ENCODE results near the gene IL2RA. TPM values are rescaled to one million over a fixed set of nuclear protein-coding genes. Genes with fewer than 3 reads are reported as not detected.

Gene IL2RA
- total and polyA plus RNA-seq, 9 of the 15 experiments (the other 6 are each of a cell fraction or from before 2014, with no cell fraction given) = 0.95 TPM; not detected in 8

DNA sequence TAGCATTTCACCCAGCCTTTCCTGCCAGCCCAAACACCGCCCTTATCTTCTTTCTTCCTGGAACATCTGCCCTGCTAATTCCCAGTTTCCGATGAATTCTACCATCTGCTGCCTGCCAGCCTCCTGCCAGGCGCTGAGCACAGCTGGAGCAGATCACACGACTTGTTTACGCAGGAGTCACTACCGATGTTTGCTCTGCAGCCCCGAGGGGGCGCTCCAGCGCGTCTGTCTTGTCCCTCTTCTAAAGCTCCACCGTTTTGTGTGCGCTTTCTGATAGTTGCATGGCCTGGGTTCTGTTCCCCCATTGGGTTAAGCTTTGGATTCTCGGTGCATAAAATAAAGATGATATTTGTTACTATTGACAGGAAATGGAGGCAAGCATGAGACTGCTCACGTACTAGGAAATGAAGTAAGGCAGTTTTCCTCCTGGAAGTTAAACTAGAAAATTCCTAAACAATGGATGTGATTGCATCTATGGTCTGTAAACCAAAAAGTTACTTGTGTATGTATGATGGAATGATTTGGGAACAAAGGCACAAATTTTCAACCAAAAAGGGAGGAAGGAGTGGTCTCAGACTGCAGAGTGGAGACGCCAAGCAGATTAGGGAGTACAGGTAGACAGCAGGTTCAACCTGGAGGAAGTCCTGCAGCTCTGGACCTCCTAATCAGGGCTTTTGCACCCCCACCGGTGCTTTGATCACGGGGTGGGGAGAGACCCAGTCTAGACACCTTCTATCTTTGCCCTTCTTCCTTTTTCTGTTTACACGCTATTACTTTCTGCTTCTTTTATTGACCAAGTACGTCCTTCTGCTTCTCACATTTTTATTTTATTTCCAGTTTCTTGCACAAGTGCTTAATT is 24.4 kb upstream of the IL2RA start (continued):
- TF ChIP-seq GATAD2A (IDR thresholded peaks at IDR 0.05) (no peak), MYBL2 (IDR thresholded peaks at IDR 0.05; ENCODE audit: low read depth) (no peak), MYBL2 (CRISPR knock-in tag; IDR thresholded peaks at IDR 0.05; ENCODE audit: borderline replicate concordance) (no peak), YBX1 (IDR thresholded peaks at IDR 0.05) (no peak), ZNF695 (CRISPR knock-in tag; IDR thresholded peaks at IDR 0.05) (no peak), SREBF1 (IDR thresholded peaks at IDR 0.05; ENCODE audit: borderline replicate concordance, low read depth, low read length) (no peak), RBM15 (IDR thresholded peaks at IDR 0.05; ENCODE audit: insufficient read depth, low read length) (no peak), ZNF263 (CRISPR knock-in tag; IDR thresholded peaks at IDR 0.05; ENCODE audit: borderline replicate concordance) (no peak), ZNF311 (CRISPR knock-in tag; IDR thresholded peaks at IDR 0.05) (no peak), ZNF717 (CRISPR knock-in tag; IDR thresholded peaks at IDR 0.05) (no peak), LEF1 (IDR thresholded peaks at IDR 0.05) (no peak; the same call in 1 of the 2 replicates), ZNF507 (tag; conservative IDR thresholded peaks at IDR 0.05) (no peak), HNRNPUL1 (IDR thresholded peaks at IDR 0.05; ENCODE audit: low read length) (no peak), FOXA3 (CRISPR knock-in tag; conservative IDR thresholded peaks at IDR 0.05 in 1 of 2, IDR thresholded peaks at IDR 0.05 in 1 of 2) (peak; percentile 53 to 92), ATF1 (CRISPR knock-in tag; IDR thresholded peaks at IDR 0.05) (no peak), ATF1 (tag; IDR thresholded peaks at IDR 0.05) (peak; percentile 70; the same call in 1 of the 2 replicates)
- TF ChIP-seq, protein P1, sequence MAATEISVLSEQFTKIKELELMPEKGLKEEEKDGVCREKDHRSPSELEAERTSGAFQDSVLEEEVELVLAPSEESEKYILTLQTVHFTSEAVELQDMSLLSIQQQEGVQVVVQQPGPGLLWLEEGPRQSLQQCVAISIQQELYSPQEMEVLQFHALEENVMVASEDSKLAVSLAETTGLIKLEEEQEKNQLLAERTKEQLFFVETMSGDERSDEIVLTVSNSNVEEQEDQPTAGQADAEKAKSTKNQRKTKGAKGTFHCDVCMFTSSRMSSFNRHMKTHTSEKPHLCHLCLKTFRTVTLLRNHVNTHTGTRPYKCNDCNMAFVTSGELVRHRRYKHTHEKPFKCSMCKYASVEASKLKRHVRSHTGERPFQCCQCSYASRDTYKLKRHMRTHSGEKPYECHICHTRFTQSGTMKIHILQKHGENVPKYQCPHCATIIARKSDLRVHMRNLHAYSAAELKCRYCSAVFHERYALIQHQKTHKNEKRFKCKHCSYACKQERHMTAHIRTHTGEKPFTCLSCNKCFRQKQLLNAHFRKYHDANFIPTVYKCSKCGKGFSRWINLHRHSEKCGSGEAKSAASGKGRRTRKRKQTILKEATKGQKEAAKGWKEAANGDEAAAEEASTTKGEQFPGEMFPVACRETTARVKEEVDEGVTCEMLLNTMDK (IDR thresholded peaks at IDR 0.05; ENCODE audit: borderline replicate concordance, insufficient read depth, low read depth, low read length, poor library complexity, severe bottlenecking) = peak; percentile 76
- TF ChIP-seq, protein P2, sequence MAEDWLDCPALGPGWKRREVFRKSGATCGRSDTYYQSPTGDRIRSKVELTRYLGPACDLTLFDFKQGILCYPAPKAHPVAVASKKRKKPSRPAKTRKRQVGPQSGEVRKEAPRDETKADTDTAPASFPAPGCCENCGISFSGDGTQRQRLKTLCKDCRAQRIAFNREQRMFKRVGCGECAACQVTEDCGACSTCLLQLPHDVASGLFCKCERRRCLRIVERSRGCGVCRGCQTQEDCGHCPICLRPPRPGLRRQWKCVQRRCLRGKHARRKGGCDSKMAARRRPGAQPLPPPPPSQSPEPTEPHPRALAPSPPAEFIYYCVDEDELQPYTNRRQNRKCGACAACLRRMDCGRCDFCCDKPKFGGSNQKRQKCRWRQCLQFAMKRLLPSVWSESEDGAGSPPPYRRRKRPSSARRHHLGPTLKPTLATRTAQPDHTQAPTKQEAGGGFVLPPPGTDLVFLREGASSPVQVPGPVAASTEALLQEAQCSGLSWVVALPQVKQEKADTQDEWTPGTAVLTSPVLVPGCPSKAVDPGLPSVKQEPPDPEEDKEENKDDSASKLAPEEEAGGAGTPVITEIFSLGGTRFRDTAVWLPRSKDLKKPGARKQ (CRISPR knock-in tag; IDR thresholded peaks at IDR 0.05) = no peak
- TF ChIP-seq, protein P3, sequence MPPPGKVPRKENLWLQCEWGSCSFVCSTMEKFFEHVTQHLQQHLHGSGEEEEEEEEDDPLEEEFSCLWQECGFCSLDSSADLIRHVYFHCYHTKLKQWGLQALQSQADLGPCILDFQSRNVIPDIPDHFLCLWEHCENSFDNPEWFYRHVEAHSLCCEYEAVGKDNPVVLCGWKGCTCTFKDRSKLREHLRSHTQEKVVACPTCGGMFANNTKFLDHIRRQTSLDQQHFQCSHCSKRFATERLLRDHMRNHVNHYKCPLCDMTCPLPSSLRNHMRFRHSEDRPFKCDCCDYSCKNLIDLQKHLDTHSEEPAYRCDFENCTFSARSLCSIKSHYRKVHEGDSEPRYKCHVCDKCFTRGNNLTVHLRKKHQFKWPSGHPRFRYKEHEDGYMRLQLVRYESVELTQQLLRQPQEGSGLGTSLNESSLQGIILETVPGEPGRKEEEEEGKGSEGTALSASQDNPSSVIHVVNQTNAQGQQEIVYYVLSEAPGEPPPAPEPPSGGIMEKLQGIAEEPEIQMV (tag; conservative IDR thresholded peaks at IDR 0.05; ENCODE audit: low read depth) = no peak
- TF ChIP-seq, protein P4, sequence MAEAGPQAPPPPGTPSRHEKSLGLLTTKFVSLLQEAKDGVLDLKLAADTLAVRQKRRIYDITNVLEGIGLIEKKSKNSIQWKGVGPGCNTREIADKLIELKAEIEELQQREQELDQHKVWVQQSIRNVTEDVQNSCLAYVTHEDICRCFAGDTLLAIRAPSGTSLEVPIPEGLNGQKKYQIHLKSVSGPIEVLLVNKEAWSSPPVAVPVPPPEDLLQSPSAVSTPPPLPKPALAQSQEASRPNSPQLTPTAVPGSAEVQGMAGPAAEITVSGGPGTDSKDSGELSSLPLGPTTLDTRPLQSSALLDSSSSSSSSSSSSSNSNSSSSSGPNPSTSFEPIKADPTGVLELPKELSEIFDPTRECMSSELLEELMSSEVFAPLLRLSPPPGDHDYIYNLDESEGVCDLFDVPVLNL (CRISPR knock-in tag; IDR thresholded peaks at IDR 0.05; ENCODE audit: low read depth) = no peak
- TF ChIP-seq, protein P5, sequence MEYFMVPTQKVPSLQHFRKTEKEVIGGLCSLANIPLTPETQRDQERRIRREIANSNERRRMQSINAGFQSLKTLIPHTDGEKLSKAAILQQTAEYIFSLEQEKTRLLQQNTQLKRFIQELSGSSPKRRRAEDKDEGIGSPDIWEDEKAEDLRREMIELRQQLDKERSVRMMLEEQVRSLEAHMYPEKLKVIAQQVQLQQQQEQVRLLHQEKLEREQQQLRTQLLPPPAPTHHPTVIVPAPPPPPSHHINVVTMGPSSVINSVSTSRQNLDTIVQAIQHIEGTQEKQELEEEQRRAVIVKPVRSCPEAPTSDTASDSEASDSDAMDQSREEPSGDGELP (CRISPR knock-in tag; IDR thresholded peaks at IDR 0.05; ENCODE audit: borderline replicate concordance) = peak; percentile 96
